Stimulated activated CD4-positive, alpha-beta T cell treated with anti-CD3 and anti-CD28 coated beads, Interleukin-4, amount 100 ng/mL, for 24 hours (primary cell): Measurements from ENCODE around the gene LRRN2.
A peak's percentile ranks its signal among the peaks of the same experiment; 100 is the strongest.

Experiments
- DNase-seq: peaks from one replicate; pipeline ENCODE4 v3.0.0-alpha.2; 2020

LRRN2 gene

DNA sequence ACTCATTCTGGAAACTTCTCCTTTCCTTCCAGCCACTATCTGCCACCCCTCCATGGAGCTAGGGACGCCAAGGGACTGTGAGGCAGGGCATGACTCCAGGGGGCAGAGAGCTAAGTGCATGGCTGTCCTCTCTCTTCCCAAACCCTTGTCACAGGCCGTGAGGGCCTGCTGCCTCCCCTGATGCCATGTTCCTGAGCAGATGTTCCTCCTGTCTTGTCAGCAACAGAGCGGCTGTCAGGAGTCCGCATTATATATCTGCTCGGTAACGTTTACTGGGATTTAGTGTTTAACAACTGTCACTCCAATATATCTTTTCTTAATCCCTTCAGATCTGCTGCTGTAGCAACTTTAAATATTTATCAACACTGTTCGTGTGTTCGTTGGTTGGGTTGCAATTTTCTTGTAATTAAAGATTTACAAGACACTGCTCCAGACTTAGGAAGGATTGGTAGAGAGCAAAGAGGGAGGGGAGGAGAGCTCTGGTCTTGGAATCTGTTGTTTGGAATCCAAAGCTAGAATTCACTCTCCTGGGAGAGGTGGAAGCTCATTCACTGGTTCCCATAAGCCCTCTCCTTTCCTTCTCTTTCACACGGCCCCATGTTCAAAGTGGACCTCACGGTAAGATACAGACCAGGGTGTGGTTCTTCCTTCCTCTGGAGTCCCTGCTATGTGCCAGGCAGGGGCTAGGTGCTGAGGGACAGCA is 93.1 kb downstream of the LRRN2 start:
- DNase-seq = no peak

DNA sequence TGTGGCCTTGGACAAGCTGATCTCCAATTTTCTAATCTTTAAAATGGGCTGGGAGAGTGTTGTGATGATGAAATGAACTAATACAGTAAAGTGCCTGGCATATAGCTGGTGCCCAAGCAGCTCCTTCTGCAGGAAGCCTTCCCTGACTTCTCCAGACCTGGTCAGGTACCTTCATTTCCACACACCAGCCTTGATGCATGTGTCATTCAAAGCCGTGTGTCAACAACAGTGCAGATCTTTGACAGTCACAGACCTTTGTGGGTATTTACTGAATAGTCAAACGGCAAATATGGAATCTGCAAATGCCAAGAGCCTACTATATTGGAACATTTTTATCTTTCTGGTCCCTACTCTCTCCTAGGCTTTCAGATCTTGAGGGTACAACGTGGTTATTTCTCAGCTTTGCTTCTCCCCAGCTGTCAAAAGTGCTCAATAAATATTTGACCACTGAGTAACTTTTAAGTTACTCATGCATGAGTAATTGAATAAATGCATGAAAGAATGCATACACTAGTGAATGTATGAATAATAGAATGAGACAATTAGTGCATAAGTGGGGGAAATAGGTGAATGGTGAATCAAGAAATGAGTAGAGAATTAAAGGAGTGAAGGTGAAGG is 94.0 kb downstream of the LRRN2 start:
- DNase-seq = no peak

DNA sequence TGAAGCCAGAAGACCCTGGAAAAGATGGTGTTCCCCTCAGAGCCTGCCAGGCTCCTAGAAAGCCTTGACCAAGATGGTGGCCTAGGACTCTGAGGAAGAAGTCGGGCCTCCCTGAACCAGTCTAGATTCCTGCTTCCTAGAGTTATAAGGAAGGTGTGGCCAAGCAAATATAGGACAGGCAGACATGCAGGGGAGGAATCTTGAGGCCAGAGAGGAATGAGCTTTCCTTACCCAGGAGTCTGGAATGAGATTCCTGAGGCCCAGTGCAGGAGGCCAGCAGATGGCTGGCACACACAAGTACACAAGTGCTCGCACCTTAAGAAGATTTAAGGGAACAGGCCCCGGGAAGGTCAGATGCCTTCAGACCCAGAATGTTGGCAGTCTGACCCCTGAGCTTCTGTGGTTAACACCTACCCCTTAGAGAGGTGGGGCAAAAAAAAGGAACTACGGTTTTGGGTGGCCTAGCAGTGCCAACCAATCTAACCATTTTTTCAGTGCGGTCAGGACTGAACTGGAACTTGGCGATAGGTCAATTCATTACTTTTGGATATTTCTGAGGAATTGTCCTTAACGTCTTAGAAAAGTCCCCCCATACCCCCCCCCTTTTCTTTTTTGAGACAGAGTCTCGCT is 96.0 kb downstream of the LRRN2 start:
- no peak for DNase-seq

DNA sequence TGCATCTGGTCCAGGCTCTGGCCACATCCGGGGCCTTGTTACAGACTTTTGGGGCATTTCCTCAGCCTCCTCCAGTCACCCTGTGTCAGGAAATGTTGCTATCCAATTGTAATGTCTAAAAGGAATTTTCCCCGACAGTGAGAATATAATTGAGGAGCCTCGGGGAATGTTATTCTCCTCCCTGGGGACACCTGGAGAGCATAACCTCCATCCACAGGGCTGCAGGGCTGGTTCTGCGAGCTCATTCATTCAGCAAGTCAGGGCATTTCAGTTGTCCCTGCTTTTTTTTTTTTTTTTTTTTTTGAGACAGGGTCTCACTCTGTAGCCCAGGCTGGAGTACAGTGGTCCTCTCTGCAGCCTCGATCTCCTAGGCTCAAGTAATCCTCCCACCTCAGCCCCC is 96.7 kb downstream of the LRRN2 start:
- no peak for DNase-seq

DNA sequence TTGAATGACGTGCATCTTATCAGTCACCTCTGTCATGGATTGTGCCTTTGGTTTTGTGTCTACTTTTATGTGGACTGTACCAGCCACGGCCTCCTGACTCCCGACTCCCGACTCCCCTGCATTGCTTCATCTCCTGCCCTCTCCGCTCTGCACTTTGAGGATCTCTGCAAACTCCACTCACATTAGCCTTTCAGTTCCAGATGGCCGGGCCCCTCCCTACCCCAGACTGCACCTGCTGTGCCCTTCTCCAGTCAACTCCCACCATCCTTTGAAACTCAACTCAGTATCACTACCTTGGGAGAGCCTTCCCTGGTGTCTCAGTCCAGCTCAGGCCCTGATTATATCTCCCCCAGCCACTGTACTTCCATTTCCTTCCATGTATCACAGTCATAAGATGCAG is 97.9 kb downstream of the LRRN2 start:
- no peak for DNase-seq

DNA sequence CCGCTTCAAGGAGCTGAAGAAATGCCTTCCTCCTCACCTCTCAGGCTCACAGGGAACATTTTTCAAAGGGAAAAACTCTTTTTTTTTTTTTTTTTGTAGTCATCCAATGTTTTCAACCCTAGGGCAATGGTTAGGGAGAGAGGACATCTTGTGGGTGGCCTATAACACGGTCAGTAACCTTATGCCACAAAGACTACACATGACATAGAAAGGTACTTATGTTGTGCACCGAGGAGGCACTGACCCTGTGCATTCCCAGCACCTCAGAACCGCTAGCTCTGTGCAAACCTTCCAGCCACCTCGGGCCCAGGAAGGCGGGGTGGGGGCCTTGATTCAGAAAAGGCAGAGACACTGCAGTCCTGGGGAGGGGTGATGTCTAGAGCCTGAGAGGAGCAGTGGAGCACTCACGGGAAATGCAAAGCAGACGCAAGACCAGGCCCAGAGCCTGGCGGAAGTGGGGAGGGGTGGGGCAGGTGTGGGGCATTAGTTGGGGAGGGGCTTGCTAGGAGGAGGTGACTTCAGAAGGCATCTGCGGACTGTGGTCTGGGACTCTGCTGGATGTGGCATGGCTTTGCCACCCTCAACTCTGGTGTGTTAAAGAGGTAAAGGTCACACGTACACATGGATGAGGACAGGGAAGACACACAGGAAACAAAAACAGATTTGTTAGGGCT is 100.7 kb downstream of the LRRN2 start:
- no peak for DNase-seq

DNA sequence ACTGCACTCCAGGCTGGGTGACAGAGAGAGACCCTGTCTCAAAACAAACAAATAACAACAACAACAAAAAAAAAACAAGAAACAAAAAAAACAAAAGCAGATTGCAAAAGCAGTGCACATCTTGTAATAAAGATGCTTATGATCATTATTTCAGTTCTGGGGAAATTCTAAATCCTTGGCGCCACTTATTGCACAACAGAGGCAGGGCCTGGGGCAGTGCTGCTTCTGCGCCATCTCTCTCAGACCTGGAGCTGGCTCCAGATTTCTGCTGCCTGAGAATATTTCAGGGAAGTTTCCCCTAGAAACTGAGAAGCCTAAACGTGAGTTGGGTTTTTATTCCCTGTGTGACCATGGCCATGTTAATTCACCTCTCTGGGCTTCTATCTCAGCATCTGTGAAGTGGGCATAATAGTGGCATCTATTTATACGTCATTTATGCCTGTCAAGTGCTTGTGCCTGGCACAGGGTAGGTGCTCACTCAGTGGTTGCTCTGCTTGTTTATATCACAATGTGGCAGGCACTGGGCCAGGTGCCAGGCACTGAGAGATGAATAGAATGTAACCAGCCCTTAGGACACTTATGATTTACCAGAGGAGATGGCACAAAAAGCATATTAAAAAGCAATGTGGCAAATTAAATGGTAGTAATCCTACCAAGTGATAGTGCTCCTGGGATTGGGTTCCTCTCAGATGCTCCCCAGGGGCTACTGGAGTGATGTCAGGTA is 101.5 kb downstream of the LRRN2 start:
- DNase-seq = no peak

DNA sequence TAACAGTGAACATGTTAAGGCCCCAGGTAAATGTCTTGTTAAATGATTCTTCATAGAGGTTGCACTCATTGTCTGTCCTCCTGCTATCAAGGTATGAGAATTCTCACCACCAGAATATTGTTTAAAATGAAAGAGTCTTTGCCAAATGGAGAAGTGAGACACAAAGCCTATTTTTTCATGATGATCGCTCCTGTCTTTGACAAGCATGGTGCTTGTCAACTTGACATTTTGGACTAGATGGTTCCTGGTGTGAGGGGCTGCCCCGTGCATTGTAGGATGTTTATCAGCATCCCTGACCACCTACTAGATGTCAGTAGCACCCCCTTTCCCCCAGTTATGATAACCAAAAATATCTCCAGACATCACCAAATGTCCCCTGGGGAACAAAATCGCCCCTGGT is 103.8 kb downstream of the LRRN2 start:
- no peak for DNase-seq

DNA sequence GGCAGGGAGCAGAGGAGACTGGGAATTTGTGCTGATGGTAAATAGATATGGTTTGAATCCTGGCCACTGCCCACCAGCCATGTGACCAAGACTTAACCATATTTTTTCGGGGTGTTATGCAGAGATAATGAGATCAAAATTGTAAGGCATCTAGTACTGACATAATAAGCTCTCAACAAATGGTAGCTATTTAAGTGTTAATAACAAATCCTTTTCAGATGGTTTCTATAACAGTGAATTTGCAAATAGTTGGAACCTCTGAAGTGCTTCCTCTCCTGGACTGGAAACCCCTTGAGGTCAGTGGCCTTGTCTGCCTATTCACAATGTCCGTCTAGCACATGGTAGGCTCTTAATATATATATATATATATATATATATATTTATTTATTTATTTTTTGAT is 104.7 kb downstream of the LRRN2 start:
- DNase-seq = no peak

DNA sequence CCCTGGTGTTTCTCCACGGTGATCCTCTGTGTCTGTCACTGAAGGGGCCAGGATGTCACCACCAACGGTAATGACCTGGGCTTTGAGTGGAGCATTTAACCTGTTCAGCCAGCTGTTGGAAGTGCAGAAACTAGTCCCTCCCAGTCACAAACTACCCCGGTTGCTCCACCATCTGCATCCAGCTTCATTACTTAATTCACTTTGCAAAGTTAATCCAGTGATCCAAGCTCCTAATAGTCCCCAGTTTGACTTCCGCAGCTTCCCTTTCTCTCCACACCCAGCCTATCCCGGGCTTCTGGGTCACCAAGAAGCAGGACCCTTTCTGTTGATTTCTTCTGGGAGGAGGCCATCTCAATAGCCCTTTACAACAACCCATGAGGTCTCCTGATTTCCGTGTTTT is 105.9 kb downstream of the LRRN2 start:
- no peak for DNase-seq

DNA sequence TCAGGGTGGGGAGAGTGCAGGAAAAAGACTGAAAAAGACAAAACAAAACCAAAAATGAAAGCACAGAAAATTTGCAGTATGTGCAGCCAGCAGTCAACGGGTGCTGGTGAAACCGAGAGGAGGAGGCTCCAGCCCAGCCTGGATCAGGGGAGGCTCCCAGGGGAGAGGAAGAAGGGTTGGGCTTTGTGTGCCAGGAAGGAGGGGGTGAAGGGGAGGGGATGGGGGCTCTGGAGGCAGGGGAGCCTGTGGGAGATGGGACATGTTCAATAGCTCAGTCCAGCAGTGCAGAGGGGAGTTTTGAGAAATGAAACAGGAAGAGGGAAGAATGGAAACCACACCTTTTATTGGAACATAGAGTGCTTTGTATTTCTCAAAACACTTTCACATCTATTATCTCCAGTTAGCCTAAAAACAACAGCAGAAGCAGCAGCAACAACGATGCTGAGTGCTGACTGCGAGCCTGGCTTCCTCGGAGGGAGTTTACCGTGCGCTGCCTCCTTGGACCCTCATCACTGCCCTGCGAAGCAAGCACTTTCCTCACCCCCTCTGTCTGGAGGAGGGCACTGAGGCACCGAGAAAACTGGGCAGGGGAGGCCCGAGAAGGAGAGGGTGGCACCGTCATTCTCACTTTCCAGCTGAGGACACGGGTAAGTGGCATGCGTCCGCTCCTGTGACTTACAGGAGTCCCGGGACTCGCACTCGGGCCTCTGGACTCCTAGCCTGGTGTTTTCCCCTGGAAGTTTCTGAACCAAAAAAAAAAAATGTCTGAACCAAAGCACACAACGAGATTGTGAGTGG is 106.5 kb downstream of the LRRN2 start:
- peak; percentile 33 for DNase-seq

DNA sequence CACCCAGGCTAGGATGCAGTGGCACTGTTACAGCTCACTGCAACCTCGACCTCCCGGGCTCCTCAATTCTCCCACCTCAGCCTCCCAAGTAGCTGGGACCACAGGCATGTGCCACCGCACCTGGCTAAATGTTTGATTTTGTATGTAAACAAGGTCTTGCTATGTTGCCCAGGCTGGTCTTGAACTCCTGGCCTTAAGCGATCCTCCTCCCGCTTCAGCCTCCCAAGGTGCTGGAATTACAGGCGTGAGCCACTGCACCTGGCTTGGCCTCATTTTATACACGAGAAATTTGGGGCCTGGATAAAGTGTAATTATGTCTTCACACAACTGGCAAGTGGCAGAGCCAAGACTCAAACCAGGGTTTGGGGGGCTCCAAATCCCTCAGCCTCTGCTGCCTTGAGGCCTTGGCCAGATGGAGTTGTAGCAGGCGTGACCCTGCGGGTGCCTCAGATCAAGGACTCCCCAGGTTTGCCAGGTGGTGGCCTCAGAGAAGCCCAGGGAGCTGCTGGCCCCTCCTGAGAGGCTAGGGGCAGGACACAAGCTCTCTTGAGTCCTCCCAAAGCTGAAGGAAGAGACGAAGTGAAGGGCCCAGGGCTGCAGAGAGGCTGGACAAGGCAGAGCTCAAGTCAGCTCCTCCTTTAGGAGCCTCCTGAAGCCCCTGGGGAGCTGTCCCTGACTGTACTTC is 107.6 kb downstream of the LRRN2 start:
- no peak for DNase-seq

DNA sequence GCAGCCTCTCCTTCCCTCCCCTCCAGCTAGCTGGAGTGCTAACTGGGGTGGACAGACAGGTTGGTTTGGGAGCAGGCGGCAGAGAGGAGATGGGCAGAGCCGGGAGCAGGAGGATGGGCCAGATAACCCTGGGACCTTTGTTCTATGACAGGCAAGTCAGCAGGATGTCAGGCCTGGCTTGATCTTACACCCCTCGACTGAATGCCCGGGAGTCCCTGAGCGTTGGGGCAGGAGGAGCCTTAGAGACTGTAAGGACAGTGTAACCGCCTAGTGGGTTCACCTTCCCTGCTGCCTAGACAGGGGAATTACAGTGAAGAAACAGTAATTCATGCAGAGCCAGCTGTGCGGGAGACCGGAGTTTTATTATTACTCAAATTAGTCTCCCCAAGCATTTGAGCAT is 109.1 kb downstream of the LRRN2 start:
- no peak for DNase-seq

DNA sequence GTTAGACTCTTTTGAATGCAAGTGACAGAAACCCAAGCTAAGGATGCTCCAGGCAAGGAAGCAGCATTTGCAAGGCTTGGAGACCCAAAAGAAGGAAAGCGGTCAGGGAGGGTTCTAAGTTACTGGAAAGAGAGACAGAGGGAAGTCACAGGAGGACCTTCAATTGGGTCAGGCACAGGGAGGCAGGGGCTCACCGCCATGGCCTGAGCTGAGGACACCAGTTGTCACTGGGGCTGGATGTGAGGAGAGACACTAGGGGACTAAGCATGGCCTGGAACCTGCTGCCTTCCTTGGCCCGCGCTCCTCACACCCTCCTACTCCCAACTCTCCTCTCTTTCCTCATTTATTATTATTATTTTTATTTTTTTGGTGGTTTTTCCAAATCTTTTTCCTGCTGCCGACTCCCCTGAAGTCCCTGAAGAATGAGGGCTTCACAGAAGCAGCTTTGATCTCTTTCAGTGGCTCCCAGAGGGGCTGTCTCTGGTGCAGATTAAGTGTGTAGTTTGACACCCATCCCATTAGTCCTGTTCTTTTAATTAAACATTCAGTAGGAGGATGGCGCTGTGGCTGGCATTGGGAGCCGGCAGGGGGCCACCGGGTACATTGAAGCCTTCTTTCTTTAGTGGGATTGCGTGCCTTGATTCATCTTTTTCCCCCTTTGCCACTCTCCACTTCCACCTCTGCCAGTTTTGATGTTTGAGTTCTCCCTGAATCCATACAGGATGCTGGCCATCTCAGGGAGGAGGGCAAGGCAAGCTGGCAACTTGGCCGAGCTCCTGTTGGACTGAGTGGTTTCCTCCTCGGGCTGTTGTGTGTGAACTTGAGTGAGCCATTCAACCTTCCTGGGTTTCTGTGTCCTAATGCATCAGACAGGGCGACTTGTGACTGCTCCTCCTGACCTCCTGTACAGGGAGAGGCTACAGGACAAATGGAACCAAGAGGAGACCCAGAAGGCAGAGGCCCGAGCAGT is 110.0 kb downstream of the LRRN2 start:
- no peak for DNase-seq

DNA sequence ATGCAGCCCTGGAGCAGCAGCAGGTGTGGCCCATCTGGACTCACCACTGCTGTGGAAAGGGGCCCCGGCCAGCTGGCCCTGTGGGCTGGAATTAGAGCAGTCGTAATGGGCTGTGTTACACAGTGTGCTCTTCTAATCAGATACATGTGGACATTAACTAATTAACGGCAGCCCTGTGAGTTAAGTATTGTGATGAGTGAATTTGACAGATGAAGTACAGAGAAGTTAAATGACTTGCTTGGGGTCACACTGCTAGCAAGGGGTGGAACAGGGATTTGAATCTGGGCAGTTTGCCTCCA is 110.7 kb downstream of the LRRN2 start:
- no peak for DNase-seq

DNA sequence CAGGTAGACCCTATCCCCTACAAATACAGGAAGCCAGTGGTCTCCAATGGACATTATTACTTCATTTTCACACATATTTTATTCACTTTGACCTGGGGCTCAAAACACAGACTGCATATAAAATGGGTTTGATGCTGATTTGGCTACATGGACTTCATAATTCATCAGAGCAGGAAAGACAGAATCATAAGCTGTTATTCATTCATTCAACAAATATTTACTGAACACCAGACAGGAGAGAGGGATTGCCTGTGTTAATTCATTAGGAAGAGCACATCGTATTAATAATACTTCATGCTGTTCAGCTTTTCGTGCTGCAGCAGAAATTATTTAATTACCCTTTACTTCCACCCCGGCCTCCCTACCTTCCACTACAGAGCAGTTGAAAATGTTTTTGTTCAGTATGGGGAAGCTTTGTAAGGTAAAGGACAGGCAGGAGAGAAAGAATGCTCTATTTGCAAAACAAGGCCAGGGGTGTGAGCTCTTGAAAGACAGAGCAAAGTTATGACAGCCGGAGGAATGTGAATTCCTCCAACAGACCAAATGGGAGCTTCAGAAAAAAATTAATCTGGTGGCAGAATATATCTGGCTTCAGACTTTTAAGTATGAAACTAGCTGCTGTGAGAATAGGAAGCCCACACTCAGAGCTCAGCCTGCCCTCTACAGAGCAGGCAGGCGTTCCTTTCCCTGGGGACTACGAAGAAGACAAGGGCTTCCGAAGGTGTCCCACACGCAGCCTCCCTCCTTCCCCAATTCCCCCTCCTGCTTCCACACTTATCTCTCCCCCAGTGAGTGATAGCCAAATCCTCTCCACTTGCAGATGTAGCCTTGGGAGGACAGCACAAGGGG is 111.3 kb downstream of the LRRN2 start:
- no peak for DNase-seq

DNA sequence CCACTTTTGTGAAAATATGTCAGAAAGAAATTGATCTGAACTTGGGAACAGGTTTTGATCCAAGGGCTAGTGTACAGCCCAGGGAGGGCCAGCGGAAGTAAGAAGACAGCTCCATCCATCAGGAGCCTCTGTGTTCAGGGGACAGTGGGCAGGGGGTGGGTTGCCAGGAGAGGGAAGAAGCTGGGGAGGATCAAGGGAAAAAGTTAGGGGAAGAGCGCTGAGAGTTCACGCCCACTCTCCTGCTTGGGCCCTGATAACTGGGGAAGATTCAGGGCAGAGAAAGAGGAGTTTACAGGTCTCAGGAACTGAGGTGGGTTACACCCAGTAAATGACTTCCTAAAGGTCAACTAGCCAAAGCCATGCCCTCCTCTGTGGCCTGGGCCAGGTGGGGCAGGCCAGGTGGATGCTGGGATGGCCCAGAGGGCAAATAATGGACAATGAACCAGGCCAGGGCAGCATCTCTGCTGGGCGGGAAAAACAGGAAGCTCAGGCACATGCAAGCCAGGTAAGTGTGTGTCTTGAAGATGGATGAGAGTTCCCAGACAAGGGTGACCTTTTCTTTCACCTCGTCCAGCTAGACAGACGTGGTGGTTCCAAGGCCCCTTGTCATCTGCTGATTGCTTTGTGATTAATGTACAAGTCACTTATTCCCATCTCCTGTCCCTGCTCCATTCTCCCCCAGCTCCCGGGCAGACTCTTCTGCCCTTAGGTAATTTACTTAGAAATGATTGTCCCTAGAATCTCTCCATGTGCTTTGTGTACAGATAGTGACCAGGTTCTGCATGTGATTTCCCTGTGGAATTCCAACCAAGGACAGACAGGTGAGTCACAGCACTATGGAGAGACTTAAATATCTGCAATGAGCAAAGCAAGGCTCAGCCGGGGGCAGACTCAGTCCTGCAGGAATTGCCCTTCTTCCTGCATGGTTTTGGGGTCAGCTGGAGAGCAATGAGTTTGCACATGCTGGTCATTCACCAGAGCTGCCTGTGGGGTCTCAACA is 112.3 kb downstream of the LRRN2 start:
- DNase-seq = no peak

DNA sequence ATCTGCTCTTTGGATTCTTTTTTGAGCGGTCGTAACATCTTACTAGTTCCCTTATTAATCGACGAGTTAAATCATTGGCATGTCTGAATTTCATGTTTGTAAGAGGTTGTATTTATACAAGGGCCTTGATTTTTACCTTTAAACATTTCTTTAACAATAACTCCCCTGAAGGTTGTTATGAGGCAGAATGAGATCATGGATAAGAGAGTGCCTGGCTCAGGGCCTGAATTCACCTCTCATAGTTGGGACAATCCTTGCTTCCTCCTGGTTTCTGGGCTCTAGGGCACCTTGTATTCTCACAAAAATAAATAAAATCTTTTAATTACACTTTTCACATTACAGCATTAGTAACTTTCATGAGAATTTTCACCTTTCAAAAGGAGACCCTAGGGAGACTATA is 113.9 kb downstream of the LRRN2 start:
- no peak for DNase-seq

DNA sequence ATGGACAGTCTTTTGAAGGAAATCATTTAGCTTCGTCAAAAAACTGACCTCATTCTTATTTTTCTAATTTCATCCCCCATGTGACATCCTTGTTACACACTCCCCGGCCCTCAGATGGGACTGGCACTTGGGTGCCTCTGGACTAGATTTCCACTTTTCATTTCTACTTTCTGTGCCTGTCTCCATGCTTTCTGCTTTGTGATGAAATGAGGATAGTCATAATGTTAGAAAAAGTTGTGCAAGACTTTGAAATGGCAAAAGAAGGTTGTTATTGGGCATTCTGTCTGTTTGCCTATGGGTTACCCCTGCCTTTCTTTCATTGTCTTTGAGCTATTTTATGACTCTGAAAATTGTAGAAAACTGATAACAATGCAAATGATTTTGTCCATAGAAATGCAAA is 114.4 kb downstream of the LRRN2 start:
- no peak for DNase-seq
